Tibial artery (tissue), 4 donors: ENCODE measurements around the gene JAKMIP2.

Experiments used
- DNase-seq, 2 donors: peaks; one replicate each; pipeline ENCODE4 v3.0.0-alpha.2; 2019
- H3K27ac ChIP-seq, 2 donors: fragments of 200-600 bp; sonication (generic) in 1 of 2; 1 replicate in 1 of 2; 2 replicates in 1 of 2; pipeline ENCODE4 v1.5.1; 2018 to 2019; ENCODE audit warnings: mild to moderate bottlenecking in 1 of 2
- H3K27me3 ChIP-seq, 2 donors: fragments of 200-600 bp; sonication (generic) in 1 of 2; one replicate each; pipeline versions ENCODE4 v1.5.1 to v1.6.0; 2016 to 2019
- H3K36me3 ChIP-seq, 3 donors: fragments of 200-600 bp; sonication (generic) in 2 of 3; one replicate each; pipeline ENCODE4 v1.5.1; 2016 to 2019; ENCODE audit warnings: mild to moderate bottlenecking in 2 of 3
- H3K4me1 ChIP-seq, 4 donors: fragments of 200-600 bp; sonication (generic) in 2 of 4; 1 replicate in 3 of 4; 2 replicates in 1 of 4; pipeline ENCODE4 v1.5.1; 2016 to 2019
- H3K4me3 ChIP-seq, 2 donors: fragments of 200-600 bp; sonication (generic) in 1 of 2; 1 replicate in 1 of 2; 2 replicates in 1 of 2; pipeline ENCODE4 v1.5.1; 2018 to 2019; ENCODE audit warnings: mild to moderate bottlenecking in 2 of 2
- H3K9me3 ChIP-seq, 3 donors: fragments of 200-600 bp; sonication (generic) in 1 of 3; one replicate each; pipeline ENCODE4 v1.5.1; 2016 to 2019
- intact Hi-C: fragments of 100-400 bp; cut with DNase I; formaldehyde crosslinking; loops from one replicate; pipeline ENCODE4 v1.15.0; 2023; ENCODE audit warnings: low total_unique reads
- TF ChIP-seq, protein P1 (sequence below), 2 experiments: fragments of 200-600 bp in 1 of 2; fragments of 450-650 bp in 1 of 2; IDR thresholded peaks; one replicate each; pipeline ENCODE4 v1.5.1; 2017 to 2019; ENCODE audit warnings: antibody characterized with exemption in 2 of 2, mild to moderate bottlenecking in 1 of 2, moderate library complexity in 1 of 2

Gene JAKMIP2

DNA sequence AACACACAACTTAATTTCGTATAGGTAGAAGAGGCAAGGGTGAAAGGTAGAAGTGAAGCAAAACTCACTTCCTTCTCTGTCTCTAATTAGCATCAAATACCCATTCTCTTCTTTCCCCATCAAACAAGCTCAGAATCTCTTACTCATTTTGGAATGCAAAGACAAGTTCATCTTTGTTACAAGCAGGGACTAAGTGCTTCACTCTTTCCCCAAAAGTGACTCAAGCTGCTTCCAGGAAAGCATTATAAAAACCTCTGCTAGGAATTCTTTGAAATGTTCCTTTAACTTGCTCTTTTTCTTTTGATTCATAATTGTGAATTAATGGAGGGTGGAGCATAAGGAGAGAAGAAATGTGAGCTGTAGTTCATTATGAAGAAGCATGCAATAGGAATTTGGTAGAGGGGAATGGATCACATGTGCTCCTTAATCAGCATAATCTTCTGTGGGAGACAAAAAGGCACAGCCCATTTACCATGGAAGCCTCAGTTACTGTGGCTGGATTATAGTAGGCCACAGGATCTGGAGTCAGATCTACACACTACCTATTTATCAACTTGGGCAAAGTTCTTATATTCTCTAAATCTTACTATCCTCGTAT, 163.1 kb downstream of the JAKMIP2 start:
- DNase-seq, result no peak
- TF ChIP-seq, protein P1, sequence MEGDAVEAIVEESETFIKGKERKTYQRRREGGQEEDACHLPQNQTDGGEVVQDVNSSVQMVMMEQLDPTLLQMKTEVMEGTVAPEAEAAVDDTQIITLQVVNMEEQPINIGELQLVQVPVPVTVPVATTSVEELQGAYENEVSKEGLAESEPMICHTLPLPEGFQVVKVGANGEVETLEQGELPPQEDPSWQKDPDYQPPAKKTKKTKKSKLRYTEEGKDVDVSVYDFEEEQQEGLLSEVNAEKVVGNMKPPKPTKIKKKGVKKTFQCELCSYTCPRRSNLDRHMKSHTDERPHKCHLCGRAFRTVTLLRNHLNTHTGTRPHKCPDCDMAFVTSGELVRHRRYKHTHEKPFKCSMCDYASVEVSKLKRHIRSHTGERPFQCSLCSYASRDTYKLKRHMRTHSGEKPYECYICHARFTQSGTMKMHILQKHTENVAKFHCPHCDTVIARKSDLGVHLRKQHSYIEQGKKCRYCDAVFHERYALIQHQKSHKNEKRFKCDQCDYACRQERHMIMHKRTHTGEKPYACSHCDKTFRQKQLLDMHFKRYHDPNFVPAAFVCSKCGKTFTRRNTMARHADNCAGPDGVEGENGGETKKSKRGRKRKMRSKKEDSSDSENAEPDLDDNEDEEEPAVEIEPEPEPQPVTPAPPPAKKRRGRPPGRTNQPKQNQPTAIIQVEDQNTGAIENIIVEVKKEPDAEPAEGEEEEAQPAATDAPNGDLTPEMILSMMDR (IDR thresholded peaks at IDR 0.05), result no peak
- intact Hi-C loops, result no loop called here

DNA sequence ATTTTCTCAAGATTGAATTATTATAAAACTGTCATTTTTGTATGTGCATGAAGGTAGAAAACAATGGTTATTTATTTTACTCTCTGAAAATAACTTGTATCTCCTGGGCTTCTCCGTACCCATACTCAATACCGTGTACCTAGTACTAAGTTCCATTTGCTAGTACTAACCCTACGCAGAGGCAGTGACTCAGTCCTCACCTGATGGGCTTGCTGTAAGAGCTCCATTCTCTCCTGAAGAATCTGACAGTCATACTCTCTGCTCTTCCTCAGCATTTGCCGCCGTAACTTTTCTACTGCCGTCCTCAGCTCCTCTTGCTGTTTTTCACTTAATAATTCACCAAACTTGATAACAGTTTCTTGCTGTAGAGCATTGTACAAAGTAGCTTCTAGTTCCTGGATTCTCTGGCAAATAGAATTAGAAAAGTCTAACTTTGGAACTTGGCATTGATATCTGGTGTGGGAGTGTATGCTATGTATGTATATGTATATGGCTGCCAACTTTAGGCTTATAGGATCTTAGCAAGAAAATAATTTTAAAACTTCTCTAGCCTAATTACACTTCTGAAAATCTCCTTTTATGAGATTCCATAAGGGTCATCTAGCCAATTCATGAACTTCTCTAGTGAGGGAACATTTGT, 164.7 kb downstream of the JAKMIP2 start:
- TF ChIP-seq, protein P1 (IDR thresholded peaks at IDR 0.05), result no peak
- no peaks in the 10 kb centered on the region for H3K27me3 ChIP-seq
- intact Hi-C loops, result no loop called here
- no peak overlapping the region for H3K27ac ChIP-seq
- H3K9me3 ChIP-seq, result no peaks in the 10 kb centered on the region
- peaks cover 0 to 4% (median 0%) of the 10 kb centered on the region in 4 donors for H3K4me1 ChIP-seq
- no peaks in the 10 kb centered on the region for H3K36me3 ChIP-seq
- no peak for DNase-seq
- H3K4me3 ChIP-seq, result no peak overlapping the region

More for the DNA sequence above, 163.1 kb downstream of the JAKMIP2 start:
- no peaks in the 10 kb centered on the region for H3K27me3 ChIP-seq
- H3K9me3 ChIP-seq, result no peaks in the 10 kb centered on the region
- H3K4me1 ChIP-seq, result no peaks in the 10 kb centered on the region
- no peaks in the 10 kb centered on the region for H3K36me3 ChIP-seq
- H3K27ac ChIP-seq, result no peak overlapping the region
- no peak overlapping the region for H3K4me3 ChIP-seq

DNA sequence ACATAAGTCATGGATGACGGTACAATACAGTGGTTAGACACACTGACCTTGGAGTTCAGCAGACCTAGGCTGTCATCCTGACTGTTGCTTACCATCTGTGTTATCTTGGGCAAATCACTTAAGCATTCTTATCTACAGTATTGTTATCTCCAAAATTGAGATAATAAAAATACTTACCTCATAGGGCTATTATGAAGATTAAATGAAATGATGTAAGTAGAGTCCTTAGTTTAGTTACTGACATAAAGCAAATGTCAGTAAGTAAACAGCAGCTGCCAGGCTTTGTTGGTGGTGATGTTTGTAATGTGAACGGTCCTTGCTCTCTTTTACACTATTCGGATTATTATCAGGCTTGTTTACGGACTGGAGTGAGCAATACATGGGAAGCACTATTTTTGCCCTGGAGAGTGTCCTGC, 165.3 kb downstream of the JAKMIP2 start:
- intact Hi-C loops, result no loop called here
- no peak for DNase-seq

DNA sequence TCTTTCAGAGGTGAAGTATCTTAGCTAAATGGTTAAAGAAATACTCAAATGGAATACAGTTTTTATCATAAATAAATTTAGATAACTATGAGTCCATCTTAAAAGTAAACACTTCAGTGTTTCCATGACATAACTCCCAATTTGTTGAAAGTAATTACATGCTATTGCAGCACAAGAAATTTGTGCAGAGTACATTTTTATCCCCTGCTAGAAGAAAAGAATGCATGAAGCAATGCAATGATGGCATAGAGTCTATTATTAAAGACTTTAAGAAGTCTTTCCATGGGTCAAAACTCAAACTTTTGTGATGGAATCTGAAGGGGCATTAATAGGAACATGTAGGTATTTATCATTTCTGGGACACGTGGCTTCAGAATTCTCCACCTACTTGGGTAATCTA, 166.1 kb downstream of the JAKMIP2 start:
- H3K27ac ChIP-seq, result no peak overlapping the region
- intact Hi-C loops, result no loop called here
- H3K4me3 ChIP-seq, result no peak overlapping the region
- no peak for DNase-seq
- TF ChIP-seq, protein P1 (IDR thresholded peaks at IDR 0.05), result no peak
- H3K4me1 ChIP-seq, result peaks cover 0 to 4% (median 0%) of the 10 kb centered on the region in 4 donors
- H3K27me3 ChIP-seq, result no peaks in the 10 kb centered on the region
- H3K36me3 ChIP-seq, result no peaks in the 10 kb centered on the region
- H3K9me3 ChIP-seq, result no peaks in the 10 kb centered on the region

More for the DNA sequence above, 165.3 kb downstream of the JAKMIP2 start:
- TF ChIP-seq, protein P1 (IDR thresholded peaks at IDR 0.05), result no peak
- no peak overlapping the region for H3K4me3 ChIP-seq
- H3K36me3 ChIP-seq, result no peaks in the 10 kb centered on the region
- no peaks in the 10 kb centered on the region for H3K27me3 ChIP-seq
- H3K4me1 ChIP-seq, result peaks cover 0 to 4% (median 0%) of the 10 kb centered on the region in 4 donors
- no peaks in the 10 kb centered on the region for H3K9me3 ChIP-seq
- no peak overlapping the region for H3K27ac ChIP-seq

DNA sequence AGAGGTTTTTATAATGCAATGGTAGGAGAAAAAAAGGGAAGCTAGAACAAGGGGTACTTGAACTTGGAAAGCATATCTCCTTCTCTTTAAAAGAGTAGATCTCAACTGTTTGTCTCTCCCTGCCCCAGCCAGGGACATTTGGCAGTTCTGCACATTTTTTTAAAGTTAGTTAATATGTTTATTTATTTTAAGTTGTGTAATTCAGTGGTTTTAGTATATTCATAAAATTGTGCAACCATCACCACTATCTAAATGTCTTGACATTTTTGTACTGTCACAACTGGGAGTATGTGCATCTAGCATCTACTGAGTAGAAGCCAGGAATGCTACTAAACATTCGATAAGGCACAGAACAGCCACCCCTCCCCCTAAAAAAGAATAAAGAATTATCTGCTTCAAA, 169.2 kb downstream of the JAKMIP2 start:
- Histone ChIP-seq H3K27me3 (no peaks in the 10 kb centered on the region), H3K36me3 (no peaks in the 10 kb centered on the region), H3K27ac (no peak overlapping the region), H3K4me3 (no peak overlapping the region), H3K9me3 (no peaks in the 10 kb centered on the region), H3K4me1 (peaks cover 0 to 4% (median 0%) of the 10 kb centered on the region in 4 donors)
- no peak for DNase-seq
- intact Hi-C loops, result no loop called here
- TF ChIP-seq, protein P1 (IDR thresholded peaks at IDR 0.05), result no peak
